Measurements from ENCODE around the gene PUS3.

DNA sequence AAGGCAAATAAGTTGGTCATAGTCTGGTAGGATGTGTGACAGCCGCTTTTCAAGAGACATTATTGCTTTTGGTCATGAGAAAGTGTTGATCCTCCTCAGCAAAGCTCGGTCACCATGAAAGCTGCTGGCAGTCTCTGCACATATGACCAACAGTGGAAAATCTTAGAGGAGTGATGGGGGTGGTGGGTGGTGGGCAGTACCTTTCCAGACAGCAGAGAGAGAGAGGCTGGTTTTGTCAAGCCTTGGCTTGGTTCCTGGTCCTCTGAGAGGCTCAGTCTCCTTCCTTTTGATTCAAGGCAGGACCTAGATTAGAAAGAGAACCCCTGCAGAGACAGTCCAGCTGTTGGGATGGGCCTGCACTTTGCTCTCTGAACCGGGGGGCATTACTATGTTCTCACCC, 22.8 kb upstream of the PUS3 start:
- TF ChIP-seq, protein P1, sequence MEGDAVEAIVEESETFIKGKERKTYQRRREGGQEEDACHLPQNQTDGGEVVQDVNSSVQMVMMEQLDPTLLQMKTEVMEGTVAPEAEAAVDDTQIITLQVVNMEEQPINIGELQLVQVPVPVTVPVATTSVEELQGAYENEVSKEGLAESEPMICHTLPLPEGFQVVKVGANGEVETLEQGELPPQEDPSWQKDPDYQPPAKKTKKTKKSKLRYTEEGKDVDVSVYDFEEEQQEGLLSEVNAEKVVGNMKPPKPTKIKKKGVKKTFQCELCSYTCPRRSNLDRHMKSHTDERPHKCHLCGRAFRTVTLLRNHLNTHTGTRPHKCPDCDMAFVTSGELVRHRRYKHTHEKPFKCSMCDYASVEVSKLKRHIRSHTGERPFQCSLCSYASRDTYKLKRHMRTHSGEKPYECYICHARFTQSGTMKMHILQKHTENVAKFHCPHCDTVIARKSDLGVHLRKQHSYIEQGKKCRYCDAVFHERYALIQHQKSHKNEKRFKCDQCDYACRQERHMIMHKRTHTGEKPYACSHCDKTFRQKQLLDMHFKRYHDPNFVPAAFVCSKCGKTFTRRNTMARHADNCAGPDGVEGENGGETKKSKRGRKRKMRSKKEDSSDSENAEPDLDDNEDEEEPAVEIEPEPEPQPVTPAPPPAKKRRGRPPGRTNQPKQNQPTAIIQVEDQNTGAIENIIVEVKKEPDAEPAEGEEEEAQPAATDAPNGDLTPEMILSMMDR (IDR thresholded peaks at IDR 0.05) = no peak
- TF ChIP-seq FOXJ3 (CRISPR knock-in tag; IDR thresholded peaks at IDR 0.05; ENCODE audit: borderline replicate concordance) (no peak), TCF7 (CRISPR knock-in tag; IDR thresholded peaks at IDR 0.05; ENCODE audit: low read depth) (no peak), ZNF121 (CRISPR knock-in tag; IDR thresholded peaks at IDR 0.05) (no peak), IRF2 (CRISPR knock-in tag; IDR thresholded peaks at IDR 0.05; ENCODE audit: borderline replicate concordance, low read depth) (no peak)
- TF ChIP-seq, protein P2, sequence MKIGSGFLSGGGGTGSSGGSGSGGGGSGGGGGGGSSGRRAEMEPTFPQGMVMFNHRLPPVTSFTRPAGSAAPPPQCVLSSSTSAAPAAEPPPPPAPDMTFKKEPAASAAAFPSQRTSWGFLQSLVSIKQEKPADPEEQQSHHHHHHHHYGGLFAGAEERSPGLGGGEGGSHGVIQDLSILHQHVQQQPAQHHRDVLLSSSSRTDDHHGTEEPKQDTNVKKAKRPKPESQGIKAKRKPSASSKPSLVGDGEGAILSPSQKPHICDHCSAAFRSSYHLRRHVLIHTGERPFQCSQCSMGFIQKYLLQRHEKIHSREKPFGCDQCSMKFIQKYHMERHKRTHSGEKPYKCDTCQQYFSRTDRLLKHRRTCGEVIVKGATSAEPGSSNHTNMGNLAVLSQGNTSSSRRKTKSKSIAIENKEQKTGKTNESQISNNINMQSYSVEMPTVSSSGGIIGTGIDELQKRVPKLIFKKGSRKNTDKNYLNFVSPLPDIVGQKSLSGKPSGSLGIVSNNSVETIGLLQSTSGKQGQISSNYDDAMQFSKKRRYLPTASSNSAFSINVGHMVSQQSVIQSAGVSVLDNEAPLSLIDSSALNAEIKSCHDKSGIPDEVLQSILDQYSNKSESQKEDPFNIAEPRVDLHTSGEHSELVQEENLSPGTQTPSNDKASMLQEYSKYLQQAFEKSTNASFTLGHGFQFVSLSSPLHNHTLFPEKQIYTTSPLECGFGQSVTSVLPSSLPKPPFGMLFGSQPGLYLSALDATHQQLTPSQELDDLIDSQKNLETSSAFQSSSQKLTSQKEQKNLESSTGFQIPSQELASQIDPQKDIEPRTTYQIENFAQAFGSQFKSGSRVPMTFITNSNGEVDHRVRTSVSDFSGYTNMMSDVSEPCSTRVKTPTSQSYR (CRISPR knock-in tag; IDR thresholded peaks at IDR 0.05) = no peak
